IMR-90 (cell line): ENCODE measurements around the gene CBX5. TPM values are rescaled to one million over a fixed set of nuclear protein-coding genes. Genes with fewer than 3 reads are reported as not detected.

Experiments
- ATAC-seq: fragments of 200-7000 bp; cut with Tn5 transposase; 2 replicates; pipeline ENCODE4 v1.9.1; 2020; ENCODE audit warnings: low read depth, mild to moderate bottlenecking, moderate library complexity
- BruUV-seq: library from RNA; stranded (reverse); fragments of 400-500 nt; replicated peaks from 2 replicates; lab custom pipeline; 2021; lab: Mats Ljungman, UMichigan
- CTCF ChIA-PET: fragments of 300-600 bp; formaldehyde crosslinking; extraction: SDS; loops from one replicate; lab custom pipeline; 2021; ENCODE audit warnings: antibody characterized with exemption; lab: Yijun Ruan, JAX
- POLR2A ChIA-PET: fragments of 300-600 bp; sonication (Branson Sonifier 250); formaldehyde crosslinking; loops from one replicate; lab custom pipeline; 2022; ENCODE audit warnings: antibody characterized with exemption; ENCODE audit not compliant: unreplicated experiment; lab: Charles Lee
- DNase-seq: peaks from one replicate; pipeline ENCODE4 v3.0.0; 2013
- H2AFZ ChIP-seq: replicated peaks from 2 replicates; pipeline ENCODE3; 2013; ENCODE audit warnings: low read length, mild to moderate bottlenecking; ENCODE audit not compliant: poor library complexity
- H2AK5ac ChIP-seq: 2 replicates; pipeline ENCODE4 v1.6.1; 2013; ENCODE audit warnings: low read depth, low read length, inconsistent platforms
- H2AK9ac ChIP-seq: replicated peaks from 2 replicates; pipeline ENCODE3; 2013; ENCODE audit warnings: mild to moderate bottlenecking, low read depth, low read length, moderate library complexity; ENCODE audit not compliant: poor library complexity
- H2BK120ac ChIP-seq: 2 replicates; pipeline ENCODE4 v1.6.1; 2013; ENCODE audit warnings: low read depth, low read length, inconsistent platforms
- H2BK15ac ChIP-seq: 3 replicates; pipeline ENCODE4 v1.6.1; 2013; ENCODE audit warnings: low read depth, low read length, inconsistent platforms
- H2BK20ac ChIP-seq: 2 replicates; pipeline ENCODE4 v1.6.1; 2013; ENCODE audit warnings: low read depth, mild to moderate bottlenecking, inconsistent platforms, low read length, moderate library complexity
- H2BK5ac ChIP-seq: 2 replicates; pipeline ENCODE4 v1.6.1; 2013; ENCODE audit warnings: mild to moderate bottlenecking, low read depth, low read length, inconsistent platforms; ENCODE audit not compliant: poor library complexity, severe bottlenecking
- H3K14ac ChIP-seq: replicated peaks from 2 replicates; pipeline ENCODE4 v1.6.1; 2013; ENCODE audit warnings: low read depth, low read length, inconsistent platforms
- H3K18ac ChIP-seq: 2 replicates; pipeline ENCODE4 v1.6.1; 2013; ENCODE audit warnings: low read depth, low read length, control low read depth
- H3K23ac ChIP-seq: 2 replicates; pipeline ENCODE4 v1.6.1; 2013; ENCODE audit warnings: low read depth, low read length, inconsistent platforms
- H3K27ac ChIP-seq: 2 replicates; pipeline ENCODE4 v1.5.1; 2013; ENCODE audit warnings: mild to moderate bottlenecking, control low read depth, low read length; ENCODE audit not compliant: insufficient read depth
- H3K27me3 ChIP-seq: 2 replicates; pipeline ENCODE4 v1.6.1; 2013; ENCODE audit warnings: low read length; ENCODE audit not compliant: control insufficient read depth, insufficient read depth
- H3K36me3 ChIP-seq: 2 replicates; pipeline ENCODE4 v1.6.1; 2013; ENCODE audit warnings: low read length, mixed read lengths; ENCODE audit not compliant: control insufficient read depth, insufficient read depth
- H3K4ac ChIP-seq: 2 replicates; pipeline ENCODE4 v1.6.1; 2013; ENCODE audit warnings: low read depth, low read length, inconsistent platforms
- H3K4me1 ChIP-seq: 2 replicates; pipeline ENCODE4 v1.6.1; 2013; ENCODE audit warnings: low read length, mixed read lengths; ENCODE audit not compliant: control insufficient read depth, insufficient read depth
- H3K4me2 ChIP-seq: 2 replicates; pipeline ENCODE4 v1.6.1; 2013; ENCODE audit warnings: low read depth, mild to moderate bottlenecking, control low read depth, low read length, moderate library complexity
- H3K4me3 ChIP-seq: 2 replicates; pipeline ENCODE4 v1.5.1; 2013; ENCODE audit warnings: low read depth, mild to moderate bottlenecking, control low read depth, low read length, moderate library complexity; ENCODE audit not compliant: insufficient read depth
- H3K56ac ChIP-seq: 2 replicates; pipeline ENCODE4 v1.6.1; 2013; ENCODE audit warnings: low read length, inconsistent platforms; ENCODE audit not compliant: insufficient read depth; ENCODE audit errors: extremely low read depth
- H3K79me1 ChIP-seq, 2 experiments: 2 replicates each; pipeline ENCODE4 v1.6.1; 2013; ENCODE audit warnings: low read length in 2 of 2, inconsistent platforms in 1 of 2, low read depth in 1 of 2
- H3K9ac ChIP-seq: 2 replicates; pipeline ENCODE4 v1.6.1; 2013; ENCODE audit warnings: low read depth, low read length, control low read depth
- H3K9me1 ChIP-seq: 2 replicates; pipeline ENCODE4 v1.6.1; 2013; ENCODE audit warnings: low read length, inconsistent platforms; ENCODE audit not compliant: insufficient read depth
- H3K9me3 ChIP-seq: 2 replicates; pipeline ENCODE4 v1.6.1; 2013; ENCODE audit warnings: low read length; ENCODE audit not compliant: control insufficient read depth, insufficient read depth
- H4K20me1 ChIP-seq: 2 replicates; pipeline ENCODE4 v1.6.1; 2013; ENCODE audit warnings: low read length, inconsistent platforms; ENCODE audit not compliant: insufficient read depth
- H4K5ac ChIP-seq: 2 replicates; pipeline ENCODE4 v1.6.1; 2013; ENCODE audit warnings: mild to moderate bottlenecking, low read depth, low read length, control low read depth
- H4K8ac ChIP-seq, 2 experiments: 2 replicates each; pipeline ENCODE4 v1.6.1; 2013; ENCODE audit warnings: low read depth in 2 of 2, low read length in 2 of 2, control low read depth in 1 of 2, inconsistent platforms in 1 of 2
- H4K91ac ChIP-seq: 2 replicates; pipeline ENCODE4 v1.6.1; 2013; ENCODE audit warnings: low read depth, low read length, inconsistent platforms; ENCODE audit not compliant: insufficient read depth
- CEBPB ChIP-seq: IDR thresholded peaks from 2 replicates; pipeline ENCODE4 v1.6.1; 2012; ENCODE audit warnings: low read depth, low read length, improper control_type of control experiment
- CTCF ChIP-seq: conservative IDR thresholded peaks from 2 replicates; pipeline ENCODE4 v1.5.1; 2012; ENCODE audit warnings: mild to moderate bottlenecking, low read depth, low read length, improper control_type of control experiment
- FOS ChIP-seq: fragments of 150-350 bp; IDR thresholded peaks from 2 replicates; pipeline ENCODE4 v1.6.1; 2016; ENCODE audit warnings: low read depth, low read length
- MAFK ChIP-seq: IDR thresholded peaks from 2 replicates; pipeline ENCODE4 v1.6.1; 2012; ENCODE audit warnings: low read depth, low read length, improper control_type of control experiment
- MAZ ChIP-seq: IDR thresholded peaks from 2 replicates; pipeline ENCODE4 v1.6.1; 2012; ENCODE audit warnings: low read depth, mild to moderate bottlenecking, low read length, improper control_type of control experiment, moderate library complexity, borderline replicate concordance
- POLR2A ChIP-seq: IDR thresholded peaks from 2 replicates; pipeline ENCODE4 v1.6.1; 2012; ENCODE audit warnings: mild to moderate bottlenecking, low read depth, low read length
- WGBS, 2 experiments: methylation state at CpG; one replicate each; pipeline versions ENCODE4 v1.1.5 to v1.1.7; 2013; ENCODE audit warnings: missing lambda C conversion rate in 2 of 2; ENCODE audit not compliant: insufficient read length in 1 of 2; ENCODE audit errors: extremely low coverage in 2 of 2; 5-methylcytosine and 5-hydroxymethylcytosine counted together
- dilution Hi-C: fragments of 300-500 bp; cut with HindIII; formaldehyde crosslinking; loops from one replicate; pipeline ENCODE4 v1.14.3; 2018; ENCODE audit warnings: low sequenced_read_pairs; ENCODE audit not compliant: unreplicated experiment
- in situ Hi-C: fragments of 300-500 bp; cut with MboI; formaldehyde crosslinking; loops from 3 replicates; pipeline ENCODE4 v1.14.3; 2019; ENCODE audit warnings: low sequenced_read_pairs, inconsistent platforms, mixed read lengths
- intact Hi-C: fragments of 100-400 bp; cut with micrococcal nuclease; formaldehyde crosslinking; loops from 2 replicates; pipeline ENCODE4 v1.10.0; 2022
- polyA plus RNA-seq, 3 experiments: library from polyadenylated mRNA; depleted of rRNA; stranded (reverse); fragments of >200 nt; gene quantifications; 2 replicates each; pipeline ENCODE4 v1.2.3, GENCODE V29; 2012; ENCODE audit warnings: low replicate concordance in 1 of 3
- total RNA-seq: library from RNA; depleted of rRNA; stranded (reverse); fragments of >200 nt; gene quantifications from 2 replicates; pipeline ENCODE4 v1.2.3, GENCODE V29; 2012

Gene CBX5
- total and polyA plus RNA-seq, 2 of the 4 experiments (the other 2 are of a cell fraction), result 18.0 to 40.9 TPM

- no peak overlapping the region for H2AK5ac ChIP-seq
- no peak overlapping the region for H2BK20ac ChIP-seq
- POLR2A ChIA-PET, result interaction anchor here (0.7 kb wide), 1 partner anchor 1022 kb away, joined by 5 read pairs; no protein-coding TSS in a partner anchor
- no peak overlapping the region for H2AK9ac ChIP-seq
- H4K20me1 ChIP-seq, result no peaks in the 10 kb centered on the region
- no peak overlapping the region for H3K27ac ChIP-seq
- no peak overlapping the region for H3K4ac ChIP-seq
- H3K56ac ChIP-seq, result no peak overlapping the region
- intact Hi-C loops (no loop called here), dilution Hi-C loops (no loop called here), in situ Hi-C loops (no loop called here)
- H2BK15ac ChIP-seq, result no peak overlapping the region
- no peak overlapping the region for H3K4me2 ChIP-seq
- no peak overlapping the region for H4K91ac ChIP-seq
- ATAC-seq, result no peak
- H3K4me1 ChIP-seq, result peaks cover 3% of the 10 kb centered on the region
- BruUV-seq, result no TSS peak
- H3K36me3 ChIP-seq, result no peaks in the 10 kb centered on the region
- no peaks in the 10 kb centered on the region for H3K9me3 ChIP-seq
- no peak for DNase-seq
- H3K18ac ChIP-seq, result no peak overlapping the region
- H4K8ac ChIP-seq, result no peak overlapping the region
- TF ChIP-seq FOS (no peak), CTCF (no peak), POLR2A (no peak), MAZ (no peak), CEBPB (no peak), MAFK (no peak)
- H3K9ac ChIP-seq, result no peak overlapping the region
- H4K5ac ChIP-seq, result no peak overlapping the region
- WGBS, 2 experiments, result 67% methylated on average over 1 of the region's 8 CpGs; no CpG with 5 or more reads in 1 of the 2 experiments
- H3K79me1 ChIP-seq, result no peaks in the 10 kb centered on the region
- no peak overlapping the region for H3K4me3 ChIP-seq
- no peak overlapping the region for H2AFZ ChIP-seq
- no peak overlapping the region for H3K14ac ChIP-seq
- H2BK120ac ChIP-seq, result no peak overlapping the region
- CTCF ChIA-PET, result interaction anchor here (1.1 to 1.2 kb wide), 2 partner anchors 29 to 53 kb away, joined by 3 read pairs; no protein-coding TSS in a partner anchor
- H2BK5ac ChIP-seq, result no peak overlapping the region
- H3K23ac ChIP-seq, result no peak overlapping the region
- no peaks in the 10 kb centered on the region for H3K9me1 ChIP-seq
- peaks cover 21% of the 10 kb centered on the region for H3K27me3 ChIP-seq
Measured at GRCh38 chr12:54306925-54307741, 27.2 kb upstream of the CBX5 start.
